K562 (cell line): Measurements from ENCODE around the gene GALNT7. TPM values are rescaled to one million over a fixed set of nuclear protein-coding genes. Genes with fewer than 3 reads are reported as not detected.
A peak's percentile ranks its signal among the peaks of the same experiment; 100 is the strongest.

Experiments used
- ATAC-seq: fragments of 200-7000 bp; cut with Tn5 transposase; 3 replicates; pipeline ENCODE4 v1.9.1; 2020; ENCODE audit warnings: moderate library complexity
- BruUV-seq: library from RNA; stranded (reverse); fragments of 400-500 nt; replicated peaks from 2 replicates; lab custom pipeline; 2021; lab: Mats Ljungman, UMichigan
- CTCF ChIA-PET: fragments of 300-600 bp; formaldehyde crosslinking; extraction: SDS; loops from one replicate; lab custom pipeline; 2021; ENCODE audit warnings: low intra/inter-chr PET ratio; lab: Yijun Ruan, JAX
- POLR2A ChIA-PET: fragments of 300-600, 350-650 bp; sonication (Branson Sonifier 250); formaldehyde crosslinking; extraction: SDS; loops from one replicate; lab custom pipeline; 2021; ENCODE audit warnings: antibody characterized with exemption, inconsistent platforms; lab: Yijun Ruan, JAX
- DNase-seq, 4 experiments: peaks; one replicate each; pipeline versions ENCODE4 v3.0.0 to v3.0.0-alpha.2; 2011 to 2018; ENCODE audit warnings: low spot score in 3 of 4, mixed read lengths in 3 of 4; ENCODE audit errors: extremely low read depth in 1 of 4
- FAIRE-seq: peaks from 2 replicates; lab custom pipeline; 2011; peaks lifted over from hg19 to GRCh38; lab: Jason Lieb, UNC
- H2AFZ ChIP-seq: 2 replicates; pipeline ENCODE4 v1.6.0; 2011; ENCODE audit warnings: low read depth, low read length, control low read depth, inconsistent platforms
- H3K27ac ChIP-seq: fragments of 200-600 bp; 3 replicates; pipeline ENCODE4 v1.8.0; 2011; ENCODE audit warnings: low read depth, mild to moderate bottlenecking, control low read depth, inconsistent platforms, low read length, moderate library complexity, mixed read lengths; ENCODE audit errors: extremely low read depth
- H3K27me3 ChIP-seq, 2 experiments: fragments of 300-600 bp in 1 of 2; 2 replicates in 1 of 2; 3 replicates in 1 of 2; pipeline versions ENCODE4 v1.6.0 to v1.8.0; 2011; ENCODE audit warnings: inconsistent platforms in 2 of 2, low read length in 2 of 2, mild to moderate bottlenecking in 1 of 2, mixed read lengths in 1 of 2, moderate library complexity in 1 of 2; ENCODE audit not compliant: control insufficient read depth in 2 of 2, insufficient read depth in 2 of 2
- H3K36me3 ChIP-seq: fragments of 300-600 bp; 3 replicates; pipeline ENCODE4 v1.8.0; 2011; ENCODE audit warnings: mild to moderate bottlenecking, low read length, inconsistent platforms; ENCODE audit not compliant: control insufficient read depth, insufficient read depth
- H3K4me1 ChIP-seq, 2 experiments: fragments of 200-600 bp in 1 of 2; replicated peaks in 1 of 2; 2 replicates in 1 of 2; 3 replicates in 1 of 2; pipeline versions ENCODE4 v1.5.1 to v1.8.0; 2011; ENCODE audit warnings: inconsistent platforms in 2 of 2, low read length in 2 of 2, mild to moderate bottlenecking in 1 of 2, mixed read lengths in 1 of 2, moderate library complexity in 1 of 2; ENCODE audit not compliant: control insufficient read depth in 2 of 2, insufficient read depth in 2 of 2
- H3K4me2 ChIP-seq: 2 replicates; pipeline ENCODE4 v1.6.1; 2011; ENCODE audit warnings: low read length, control low read depth, inconsistent platforms, mixed read lengths; ENCODE audit not compliant: insufficient read depth
- H3K4me3 ChIP-seq: fragments of 200-600 bp; sonication (generic), shearing (Covaris generic); 2 replicates; pipeline ENCODE4 v1.5.1; 2016; ENCODE audit warnings: control low read depth, inconsistent platforms
- H3K79me2 ChIP-seq: fragments of 200-600 bp; 3 replicates; pipeline ENCODE4 v1.8.0; 2011; ENCODE audit warnings: low read length, inconsistent platforms; ENCODE audit not compliant: control insufficient read depth, insufficient read depth
- H3K9ac ChIP-seq, 2 experiments: 2 replicates each; pipeline versions ENCODE4 v1.6.0 to v1.6.1; 2011; ENCODE audit warnings: low read depth in 2 of 2, low read length in 2 of 2, control low read depth in 1 of 2, inconsistent platforms in 1 of 2, mild to moderate bottlenecking in 1 of 2, mixed read lengths in 1 of 2; ENCODE audit not compliant: insufficient read depth in 1 of 2
- H3K9me1 ChIP-seq: one replicate; pipeline ENCODE4 v1.6.0; 2011; ENCODE audit warnings: inconsistent platforms, mild to moderate bottlenecking, low read length, moderate library complexity; ENCODE audit not compliant: control insufficient read depth, insufficient read depth
- H3K9me3 ChIP-seq: replicated peaks from 2 replicates; pipeline ENCODE4 v1.5.1; 2011; ENCODE audit warnings: low read depth, low read length, inconsistent platforms; ENCODE audit not compliant: control insufficient read depth, insufficient read depth
- H4K20me1 ChIP-seq: replicated peaks from 2 replicates; pipeline ENCODE4 v1.6.1; 2011; ENCODE audit warnings: low read length, inconsistent platforms, mixed read lengths; ENCODE audit not compliant: control insufficient read depth, insufficient read depth
- CHD7 ChIP-seq: fragments of 200-600 bp; sonication (generic); IDR thresholded peaks from one replicate; pipeline ENCODE4 v1.6.1; 2012; ENCODE audit warnings: mild to moderate bottlenecking, low read depth, low read length, inconsistent platforms
- NFIC ChIP-seq: fragments of 450-650 bp; IDR thresholded peaks from 2 replicates; pipeline ENCODE4 v1.6.1; 2017; ENCODE audit warnings: mild to moderate bottlenecking, inconsistent platforms
- WGBS: fragments of 100-300 bp; shearing (Covaris generic); methylation state at CpG from one replicate; pipeline ENCODE4 v1.1.6; 2016; ENCODE audit warnings: low coverage, mixed read lengths; ENCODE audit not compliant: insufficient coverage; ENCODE audit errors: missing lambda C conversion rate; 5-methylcytosine and 5-hydroxymethylcytosine counted together
- in situ Hi-C: fragments of 300-500 bp; cut with MboI; formaldehyde crosslinking; loops from 4 replicates; pipeline ENCODE4 v1.15.0; 2018; ENCODE audit warnings: inconsistent platforms, mixed read lengths
- intact Hi-C: fragments of 100-400 bp; cut with micrococcal nuclease; formaldehyde crosslinking; loops from 2 replicates; pipeline ENCODE4 v1.14.2; 2022
- polyA plus RNA-seq, 8 experiments: library from polyadenylated mRNA; depleted of rRNA in 4 of 8; stranded (reverse) in 5 of 8; unstranded in 3 of 8; fragments of >200 nt; fragmentation: Nextera tagmentation in 2 of 8; fragmentation: Illumina TruSeq in 1 of 8; extraction: Ambion mirVana in 2 of 8; extraction: Trizol in 1 of 8; gene quantifications; 2 replicates each; pipeline versions ENCODE4 v1.2.1 to v1.2.3, GENCODE V29; 2011 to 2014; ENCODE audit warnings: inconsistent platforms in 1 of 8, missing spikeins in 1 of 8
- total RNA-seq, 7 experiments: library from RNA; depleted of rRNA in 6 of 7; stranded (reverse); fragments of >200 nt in 6 of 7; fragmentation: Illumina TruSeq in 2 of 7; extraction: Trizol in 2 of 7; gene quantifications; 2 replicates each; pipeline versions ENCODE4 v1.2.1 to v1.2.3, GENCODE V29; 2011 to 2021; ENCODE audit warnings: low replicate concordance in 1 of 7

The GALNT7 gene
- total and polyA plus RNA-seq, 9 of the 15 experiments (the other 6 are each of a cell fraction or from before 2014, with no cell fraction given), result 16.7 to 38.7 (median 31.1) TPM

GRCh38 chr4:173269280-173269679 lies 100.7 kb downstream of the GALNT7 start:
- Histone ChIP-seq H3K36me3 (no peaks in the 10 kb centered on the region), H3K4me1 (peaks cover 5 to 13% of the 10 kb centered on the region in 2 experiments; a peak in 4 of 5 replicates), H3K9me1 (no peaks in the 10 kb centered on the region), H3K27ac (no peak overlapping the region), H3K79me2 (peaks cover 52% of the 10 kb centered on the region)
- CTCF ChIA-PET, result no interaction called here
- POLR2A ChIA-PET, result interaction anchor here (0.6 to 2.7 kb wide), 2 partner anchors 13 to 64 kb away, joined by 3 to 9 read pairs; no protein-coding TSS in a partner anchor
- TF ChIP-seq CHD7, result no peak
- peak; percentile 59 for TF ChIP-seq NFIC
- TF ChIP-seq, all 486 proteins: peak for 1
- DNase-seq, result peak in 1 of 4 experiments; percentile 22
- no peak for ATAC-seq
- no peak overlapping the region for H3K9ac ChIP-seq
- WGBS, result 73% methylated on average over 3 of the region's 3 CpGs
- H4K20me1 ChIP-seq, result no peaks in the 10 kb centered on the region
- H3K4me3 ChIP-seq, result no peak overlapping the region
- in situ Hi-C loops (no loop called here), intact Hi-C loops (no loop called here)
- H3K9me3 ChIP-seq, result no peaks in the 10 kb centered on the region
- H2AFZ ChIP-seq, result no peak overlapping the region
- H3K27me3 ChIP-seq, result no peaks in the 10 kb centered on the region
- H3K4me2 ChIP-seq, result no peak overlapping the region
- no TSS peak for BruUV-seq
- FAIRE-seq, result no peak
